GM10248 (cell line): ENCODE data around the gene PLEKHG3.

ENCODE experiments used
- CTCF ChIA-PET: fragments of 300-600 bp; sonication (Branson Sonifier 250); formaldehyde crosslinking; extraction: SDS; loops from one replicate; lab custom pipeline; 2021; ENCODE audit warnings: antibody characterized with exemption; lab: Yijun Ruan, JAX
- POLR2A ChIA-PET: fragments of 350-650 bp; sonication (Branson Sonifier 250); formaldehyde crosslinking; extraction: SDS; loops from one replicate; lab custom pipeline; 2020; ENCODE audit warnings: antibody characterized with exemption; lab: Yijun Ruan, JAX
- DNase-seq: peaks from one replicate; pipeline ENCODE4 v3.0.0; 2012; ENCODE audit errors: extremely low spot score
- TF ChIP-seq, protein P1 (sequence below): IDR thresholded peaks from 2 replicates; pipeline ENCODE4 v1.5.1; 2012; ENCODE audit warnings: mild to moderate bottlenecking, low read depth; ENCODE audit errors: extremely low read depth, missing control alignments, control extremely low read depth

The PLEKHG3 gene

DNA sequence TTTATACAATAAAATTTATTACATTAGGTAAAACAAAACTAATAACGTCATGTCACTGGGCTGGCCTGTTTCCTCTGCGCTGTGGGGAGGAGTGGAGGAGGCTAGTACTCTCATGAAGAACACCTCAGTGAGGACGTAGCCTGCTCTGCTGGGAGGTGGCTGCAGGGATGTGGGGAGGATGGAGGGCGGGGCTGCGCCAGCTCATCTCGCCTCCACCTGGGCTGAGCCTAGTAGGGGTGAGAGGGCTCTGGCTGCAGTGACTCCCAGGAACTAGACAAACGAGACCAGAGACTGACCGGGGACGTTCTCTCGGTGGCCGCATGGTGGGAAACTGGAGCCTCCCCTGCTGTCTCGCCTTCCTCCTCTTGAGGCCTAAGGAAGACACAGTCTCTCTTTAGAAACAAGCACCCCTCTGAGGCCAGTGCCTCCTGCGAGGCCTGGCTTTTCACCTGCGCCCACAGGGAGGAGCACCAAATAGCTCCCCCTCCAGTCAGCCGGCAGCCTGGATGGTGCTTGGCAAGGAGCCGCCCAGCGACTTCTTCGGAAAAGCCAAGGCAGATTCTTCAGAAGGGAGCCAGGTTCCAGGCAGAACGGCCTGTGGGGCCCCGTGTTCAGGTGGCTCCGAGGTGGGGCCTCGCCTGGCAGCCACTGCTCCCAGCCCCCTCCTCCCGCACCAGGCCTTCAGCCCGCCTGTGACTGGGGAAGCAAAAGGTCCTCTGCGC lies 62.4 kb downstream of the PLEKHG3 start:
- CTCF ChIA-PET = interaction anchor here (1.0 to 2.7 kb wide), 4 partner anchors 11 to 125 kb away, joined by 3 to 9 read pairs (median 6); no protein-coding TSS in a partner anchor
- TF ChIP-seq, protein P1, sequence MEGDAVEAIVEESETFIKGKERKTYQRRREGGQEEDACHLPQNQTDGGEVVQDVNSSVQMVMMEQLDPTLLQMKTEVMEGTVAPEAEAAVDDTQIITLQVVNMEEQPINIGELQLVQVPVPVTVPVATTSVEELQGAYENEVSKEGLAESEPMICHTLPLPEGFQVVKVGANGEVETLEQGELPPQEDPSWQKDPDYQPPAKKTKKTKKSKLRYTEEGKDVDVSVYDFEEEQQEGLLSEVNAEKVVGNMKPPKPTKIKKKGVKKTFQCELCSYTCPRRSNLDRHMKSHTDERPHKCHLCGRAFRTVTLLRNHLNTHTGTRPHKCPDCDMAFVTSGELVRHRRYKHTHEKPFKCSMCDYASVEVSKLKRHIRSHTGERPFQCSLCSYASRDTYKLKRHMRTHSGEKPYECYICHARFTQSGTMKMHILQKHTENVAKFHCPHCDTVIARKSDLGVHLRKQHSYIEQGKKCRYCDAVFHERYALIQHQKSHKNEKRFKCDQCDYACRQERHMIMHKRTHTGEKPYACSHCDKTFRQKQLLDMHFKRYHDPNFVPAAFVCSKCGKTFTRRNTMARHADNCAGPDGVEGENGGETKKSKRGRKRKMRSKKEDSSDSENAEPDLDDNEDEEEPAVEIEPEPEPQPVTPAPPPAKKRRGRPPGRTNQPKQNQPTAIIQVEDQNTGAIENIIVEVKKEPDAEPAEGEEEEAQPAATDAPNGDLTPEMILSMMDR = no peak
- POLR2A ChIA-PET = no interaction called here
- DNase-seq = no peak

DNA sequence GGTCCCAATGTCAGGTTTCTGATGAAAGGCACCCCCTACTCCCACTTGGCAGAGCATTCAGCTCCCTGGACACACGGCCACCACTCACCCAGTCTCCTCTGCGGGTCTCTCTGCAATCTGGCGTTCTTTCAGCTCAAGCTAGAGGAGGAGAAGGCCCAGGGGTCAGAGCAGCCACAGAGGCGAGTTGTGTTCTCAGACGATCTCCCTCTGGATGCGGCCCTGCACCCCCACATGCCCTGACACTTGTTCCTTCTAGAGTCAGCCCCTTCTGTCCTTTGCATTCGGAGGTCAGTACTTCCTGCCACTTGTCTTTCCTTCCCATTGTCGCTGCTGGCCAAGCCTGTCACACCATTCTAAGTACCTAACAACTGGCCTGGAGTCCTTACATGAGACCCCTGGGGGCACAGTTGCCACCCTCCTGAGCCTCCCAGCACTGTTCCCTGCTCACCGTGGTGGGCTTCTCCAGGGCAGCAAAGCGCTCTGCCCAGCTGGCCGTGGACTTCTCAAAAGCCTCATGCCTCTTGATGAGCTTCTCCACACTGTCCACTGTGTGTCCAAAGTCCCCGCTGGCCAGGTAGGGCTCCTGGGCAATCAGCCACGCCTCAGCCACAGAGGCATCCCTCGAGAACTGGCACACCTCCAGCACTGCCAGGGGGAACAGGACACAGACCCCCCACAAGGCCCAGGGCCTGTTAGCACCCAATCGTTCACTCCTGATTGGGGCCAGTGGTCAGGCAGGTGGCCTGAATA lies 63.2 kb downstream of the PLEKHG3 start:
- ChIA-PET CTCF (interaction anchor here (1.0 to 2.5 kb wide), 4 partner anchors 12 to 124 kb away, joined by 3 to 7 read pairs (median 4); no protein-coding TSS in a partner anchor), POLR2A (no interaction called here)
- TF ChIP-seq, protein P1 = no peak
- no peak for DNase-seq

DNA sequence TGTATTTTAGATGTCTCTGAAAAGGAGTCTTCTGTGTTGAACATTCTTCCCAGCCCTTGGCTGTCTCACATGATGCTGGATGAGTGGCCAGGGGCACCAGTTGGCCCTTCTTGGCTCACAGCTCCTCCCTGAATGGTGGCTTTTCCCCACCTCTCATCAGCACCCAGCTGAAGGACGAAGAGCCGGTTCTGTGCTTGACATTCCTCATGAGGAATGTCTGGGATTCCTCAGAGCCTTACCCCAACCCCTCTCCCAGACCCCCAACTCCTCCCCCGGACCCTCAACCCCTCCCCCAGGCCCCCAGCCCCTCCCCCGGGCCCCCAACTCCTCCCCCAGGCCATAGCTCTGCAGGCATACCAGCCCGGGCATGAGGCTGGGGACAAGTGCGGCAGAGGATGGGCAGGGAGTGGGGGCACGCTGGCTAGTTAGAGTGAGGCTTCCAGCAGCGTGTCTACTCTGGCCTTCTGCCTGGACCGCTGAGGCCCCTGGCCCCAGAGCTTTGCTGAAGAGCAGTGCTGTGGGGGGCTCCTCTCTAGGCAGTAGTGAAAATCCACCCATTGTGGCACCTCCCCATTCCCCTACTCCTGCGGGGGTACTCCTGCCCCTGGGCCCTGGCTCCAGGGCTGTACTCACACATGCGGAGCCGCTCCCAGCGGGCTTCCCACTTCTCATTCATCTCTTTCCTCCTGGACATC lies 64.3 kb downstream of the PLEKHG3 start:
- ChIA-PET POLR2A (no interaction called here), CTCF (interaction anchor here (0.9 to 2.5 kb wide), 3 partner anchors 53 to 218 kb away, joined by 3 to 7 read pairs (median 3); no protein-coding TSS in a partner anchor)
- TF ChIP-seq, protein P1 = no peak
- DNase-seq = no peak

DNA sequence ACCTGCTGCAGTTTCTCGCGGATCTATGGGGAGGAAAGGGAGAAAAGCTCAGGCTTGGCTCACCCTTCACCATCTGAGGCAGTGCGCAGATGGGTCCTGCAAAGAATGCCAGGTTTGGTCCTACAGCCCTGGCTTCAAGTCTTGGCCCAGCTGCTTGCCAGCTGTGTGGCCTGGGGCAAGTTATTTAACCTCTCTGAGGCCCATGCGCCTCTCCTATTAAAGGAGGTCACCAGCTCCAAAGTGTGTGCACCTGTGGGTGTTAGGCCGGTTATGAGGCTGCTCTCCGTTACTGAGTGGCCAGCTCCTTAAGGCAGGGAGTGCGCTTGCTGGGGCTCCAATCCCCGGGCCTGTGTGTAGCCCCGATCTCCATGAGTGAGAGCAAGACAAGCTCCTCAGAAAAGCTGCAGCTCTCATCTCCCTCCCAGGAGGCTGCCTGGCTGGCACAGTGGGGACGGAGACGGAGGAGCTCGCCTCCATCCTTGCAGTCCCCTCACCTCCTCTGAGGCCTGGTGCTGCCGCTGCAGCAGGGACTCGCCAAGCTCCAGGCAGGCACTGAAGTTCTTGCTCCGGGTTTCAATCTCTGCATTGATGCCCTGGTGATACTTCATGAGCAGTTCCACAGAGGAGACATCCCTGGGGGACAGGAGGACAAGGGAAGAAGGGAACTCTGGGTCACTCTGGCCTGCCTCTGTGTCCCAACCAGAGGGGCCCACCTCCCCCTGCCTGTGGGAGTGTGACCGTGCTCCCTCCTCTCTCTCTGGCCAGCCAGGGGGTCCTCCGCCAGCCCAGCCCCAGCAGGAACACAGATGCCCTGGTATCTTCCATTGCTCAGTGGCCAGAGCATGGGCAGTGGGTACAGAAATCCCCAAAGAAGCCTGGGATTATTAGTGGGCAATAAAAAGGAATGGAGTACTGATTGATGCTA lies 65.1 kb downstream of the PLEKHG3 start:
- no peak for DNase-seq
- TF ChIP-seq, protein P1 = no peak
- ChIA-PET CTCF (interaction anchor here (0.9 to 5.8 kb wide), 2 partner anchors 122 to 217 kb away, joined by 3 to 28 read pairs; no protein-coding TSS in a partner anchor), POLR2A (no interaction called here)

DNA sequence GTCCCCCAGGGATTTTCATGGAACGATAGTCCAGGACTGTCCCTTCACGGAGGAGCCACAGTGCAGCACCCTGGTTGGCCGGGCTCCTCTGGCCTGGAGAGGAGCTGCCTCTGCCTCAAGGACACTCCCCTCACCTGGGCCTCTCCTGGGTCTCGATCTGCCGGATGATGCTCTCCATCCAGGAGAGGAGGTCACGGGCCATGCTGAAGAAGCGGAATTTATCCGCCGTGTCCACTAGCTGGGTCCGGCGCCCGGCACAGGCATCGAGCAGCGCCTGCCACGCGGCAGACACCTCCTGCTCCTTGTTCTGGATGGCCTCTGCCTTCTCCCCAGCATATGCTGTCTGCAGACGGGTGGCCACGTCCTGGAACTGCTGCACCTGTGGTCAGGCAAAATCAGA lies 66.5 kb downstream of the PLEKHG3 start:
- TF ChIP-seq, protein P1 = no peak
- no peak for DNase-seq
- CTCF ChIA-PET = interaction anchor here (2.1 to 5.8 kb wide), 2 partner anchors 11 to 120 kb away, joined by 6 to 28 read pairs; no protein-coding TSS in a partner anchor
- POLR2A ChIA-PET = no interaction called here
